Testis (tissue), 3 donors: ENCODE results near the gene PXK. TPM values are rescaled to one million over a fixed set of nuclear protein-coding genes. Genes with fewer than 3 reads are reported as not detected.

Experiments used
- DNase-seq: peaks from one replicate; pipeline ENCODE4 v3.0.0-alpha.2; 2019
- H3K27ac ChIP-seq, 2 donors: fragments of 200-600 bp; sonication (generic); one replicate each; pipeline ENCODE4 v1.5.1; 2019
- H3K27me3 ChIP-seq: fragments of 200-600 bp; sonication (generic); one replicate; pipeline ENCODE4 v1.5.1; 2019
- H3K36me3 ChIP-seq: fragments of 200-600 bp; sonication (generic); one replicate; pipeline ENCODE4 v1.5.1; 2017; ENCODE audit warnings: low read depth; ENCODE audit errors: missing control alignments
- H3K4me1 ChIP-seq: fragments of 200-600 bp; sonication (generic); one replicate; pipeline ENCODE4 v1.5.1; 2019
- H3K4me3 ChIP-seq, 2 donors: fragments of 200-600 bp; sonication (generic); one replicate each; pipeline ENCODE4 v1.5.1; 2017 to 2019
- H3K9me3 ChIP-seq: fragments of 200-600 bp; sonication (generic); one replicate; pipeline ENCODE4 v1.5.1; 2017
- CTCF ChIP-seq, 3 experiments: fragments of 450-650 bp in 2 of 3; fragments of 200-600 bp in 1 of 3; sonication (generic) in 1 of 3; IDR thresholded peaks; one replicate each; pipeline ENCODE4 v1.5.1; 2016 to 2019; ENCODE audit warnings: antibody characterized with exemption in 3 of 3, mild to moderate bottlenecking in 2 of 3, moderate library complexity in 1 of 3
- POLR2A ChIP-seq: fragments of 450-650 bp; IDR thresholded peaks from one replicate; pipeline ENCODE4 v1.6.1; 2017; ENCODE audit warnings: antibody characterized with exemption, mild to moderate bottlenecking, moderate library complexity
- WGBS, 2 donors: methylation state at CpG; one replicate each; pipeline ENCODE4 v1.1.5; 2018; 5-methylcytosine and 5-hydroxymethylcytosine counted together
- intact Hi-C: fragments of 100-400 bp; cut with DNase I; formaldehyde crosslinking; loops from one replicate; pipeline ENCODE4 v1.15.1; 2023; ENCODE audit warnings: low total_unique reads
- polyA plus RNA-seq: library from polyadenylated mRNA; stranded (reverse); fragments of 350-450 nt; fragmentation: Illumina TruSeq; extraction: RNeasy Lipid Tissue Mini Kit (QIAGEN cat#74804); gene quantifications from one replicate; pipeline ENCODE4 v1.2.3, GENCODE V29; 2014; ENCODE audit warnings: low read depth, low replicate concordance; ENCODE audit not compliant: insufficient read depth
- total RNA-seq, 2 donors: library from RNA; depleted of rRNA; stranded (reverse); fragments of >200 nt; gene quantifications; one replicate each; pipeline ENCODE4 v1.2.3, GENCODE V29; 2016

The PXK gene
- total and polyA plus RNA-seq, 3 donors from 2014 or later = 28.8 to 31.3 (median 29.3) TPM

- Histone ChIP-seq H3K27me3 (no peaks in the 10 kb centered on the region), H3K4me1 (peaks cover 6% of the 10 kb centered on the region), H3K9me3 (no peaks in the 10 kb centered on the region), H3K4me3 (no peak overlapping the region), H3K27ac (no peak overlapping the region), H3K36me3 (no peaks in the 10 kb centered on the region)
- 21 to 34% methylated on average over 18 of the region's 18 CpGs for WGBS, 2 donors
- TF ChIP-seq POLR2A = no peak
- TF ChIP-seq CTCF (IDR thresholded peaks at IDR 0.05) = peak in 2 of 3 experiments; percentile 47 to 60
- peak; percentile 75 for DNase-seq
- intact Hi-C loops = no loop called here
Observed at GRCh38 chr3:58463181-58463941, 130.7 kb downstream of the PXK start.

GRCh38 chr3:58463942-58464271, 131.2 kb downstream of the PXK start:
- Histone ChIP-seq H3K27ac (no peak overlapping the region), H3K4me1 (peaks cover 6% of the 10 kb centered on the region), H3K36me3 (no peaks in the 10 kb centered on the region), H3K4me3 (no peak overlapping the region), H3K27me3 (no peaks in the 10 kb centered on the region), H3K9me3 (no peaks in the 10 kb centered on the region)
- no peak for DNase-seq
- WGBS, 2 donors = 24 to 37% methylated on average over 5 of the region's 5 CpGs
- intact Hi-C loops = no loop called here
- TF ChIP-seq POLR2A = no peak
- TF ChIP-seq CTCF (IDR thresholded peaks at IDR 0.05) = peak in 1 of 3 experiments; percentile 10

- Histone ChIP-seq H3K9me3 (no peaks in the 10 kb centered on the region), H3K27ac (no peak overlapping the region), H3K4me3 (no peak overlapping the region), H3K27me3 (no peaks in the 10 kb centered on the region), H3K4me1 (peaks cover 6% of the 10 kb centered on the region), H3K36me3 (no peaks in the 10 kb centered on the region)
- intact Hi-C loops = no loop called here
- 82% methylated on average over 3 of the region's 3 CpGs for WGBS, 2 donors
- DNase-seq = no peak
- no peak for TF ChIP-seq POLR2A
Observed at GRCh38 chr3:58464866-58465265, 132.2 kb downstream of the PXK start.

GRCh38 chr3:58466899-58467563, 134.3 kb downstream of the PXK start:
- Histone ChIP-seq H3K4me3 (no peak overlapping the region), H3K27ac (no peak overlapping the region), H3K9me3 (no peaks in the 10 kb centered on the region), H3K4me1 (peaks cover 6% of the 10 kb centered on the region), H3K36me3 (no peaks in the 10 kb centered on the region), H3K27me3 (no peaks in the 10 kb centered on the region)
- intact Hi-C loops = no loop called here
- DNase-seq = no peak
- TF ChIP-seq POLR2A = no peak
- no peak for TF ChIP-seq CTCF (IDR thresholded peaks at IDR 0.05)
- 84 to 85% methylated on average over 4 of the region's 4 CpGs for WGBS, 2 donors

- WGBS, 2 donors = 76 to 80% methylated on average over 4 of the region's 4 CpGs
- intact Hi-C loops = no loop called here
- Histone ChIP-seq H3K9me3 (no peaks in the 10 kb centered on the region), H3K36me3 (no peaks in the 10 kb centered on the region), H3K4me3 (no peak overlapping the region), H3K4me1 (no peaks in the 10 kb centered on the region), H3K27ac (no peak overlapping the region), H3K27me3 (no peaks in the 10 kb centered on the region)
- no peak for DNase-seq
- TF ChIP-seq POLR2A (no peak), CTCF (IDR thresholded peaks at IDR 0.05) (no peak)
Observed at GRCh38 chr3:58469096-58469495, 136.4 kb downstream of the PXK start.
